Activated naive CD8-positive, alpha-beta T cell treated with anti-CD3 and anti-CD28 coated beads for 36 hours (primary cell): ENCODE measurements around the gene INCA1. TPM values are rescaled to one million over a fixed set of nuclear protein-coding genes. Genes with fewer than 3 reads are reported as not detected.
"Not testable (repeated sequence)": the region's sequence is repeated elsewhere in the genome, so short reads cannot be mapped to it uniquely, and the experiment has no call there.

Experiments
- DNase-seq: peaks from one replicate; pipeline ENCODE4 v3.0.0; 2021
- H3K27ac Mint-ChIP-seq: one replicate; pipeline ENCODE4 v1.8.0; 2022; ENCODE audit warnings: mild to moderate bottlenecking, moderate library complexity, mixed read lengths
- H3K27me3 Mint-ChIP-seq: one replicate; pipeline ENCODE4 v1.8.0; 2022; ENCODE audit warnings: mild to moderate bottlenecking, mixed read lengths
- H3K36me3 Mint-ChIP-seq: one replicate; pipeline ENCODE4 v1.8.0; 2021; ENCODE audit warnings: mild to moderate bottlenecking, mixed read lengths
- H3K4me1 Mint-ChIP-seq: one replicate; pipeline ENCODE4 v1.8.0; 2021; ENCODE audit warnings: mixed read lengths
- H3K4me3 Mint-ChIP-seq: one replicate; pipeline ENCODE4 v1.8.0; 2022; ENCODE audit warnings: mild to moderate bottlenecking, moderate library complexity, mixed read lengths
- H3K9me3 Mint-ChIP-seq: one replicate; pipeline ENCODE4 v1.8.0; 2022; ENCODE audit warnings: mixed read lengths
- total RNA-seq, 2 experiments: library from RNA; stranded (reverse); gene quantifications; one replicate each; pipeline ENCODE4 v1.2.3, GENCODE V29; 2021

Gene INCA1
- total RNA-seq: under 1 TPM; 0.29 to 0.36 TPM

- Mint-ChIP-seq H3K27me3 (no peaks in the 10 kb centered on the region), H3K27ac (peak within 1 kb of the TSS; percentile 72), H3K4me3 (peak within 1 kb of the TSS; percentile 87), H3K9me3 (no peaks in the 10 kb centered on the region), H3K36me3 (no peaks in the 10 kb centered on the region), H3K4me1 (peaks cover 10% of the 10 kb centered on the region)
- peak; percentile 92 for DNase-seq
Measured at GRCh38 chr17:4997302-4998026, at the start of gene INCA1, which contains the start of gene KIF1C. Gene INCA1 (minus strand): TSS chr17:4997522. CDS start chr17:4994437, 3,085 bp downstream. Gene KIF1C (plus strand): TSS chr17:4997950. CDS start chr17:5000247, 2,297 bp downstream.

GRCh38 chr17:5045496-5045895, 48.2 kb upstream of the INCA1 start:
- DNase-seq: no peak
- Mint-ChIP-seq H3K27ac (no peak overlapping the region), H3K4me1 (peaks cover 36% of the 10 kb centered on the region), H3K4me3 (no peak overlapping the region), H3K27me3 (no peaks in the 10 kb centered on the region), H3K36me3 (peaks cover 3% of the 10 kb centered on the region), H3K9me3 (no peaks in the 10 kb centered on the region)

GRCh38 chr17:5044630-5045029, 47.3 kb upstream of the INCA1 start:
- no peak overlapping the region for H3K4me3 Mint-ChIP-seq
- peaks cover 3% of the 10 kb centered on the region for H3K36me3 Mint-ChIP-seq
- H3K9me3 Mint-ChIP-seq: no peaks in the 10 kb centered on the region
- H3K27me3 Mint-ChIP-seq: no peaks in the 10 kb centered on the region
- H3K27ac Mint-ChIP-seq: no peak overlapping the region
- H3K4me1 Mint-ChIP-seq: peaks cover 34% of the 10 kb centered on the region
- DNase-seq: no peak

- no peak for DNase-seq
- H3K9me3 Mint-ChIP-seq: no peaks in the 10 kb centered on the region
- no peak overlapping the region for H3K4me3 Mint-ChIP-seq
- no peaks in the 10 kb centered on the region for H3K27me3 Mint-ChIP-seq
- peaks cover 3% of the 10 kb centered on the region for H3K36me3 Mint-ChIP-seq
- no peak overlapping the region for H3K27ac Mint-ChIP-seq
- H3K4me1 Mint-ChIP-seq: peaks cover 27% of the 10 kb centered on the region
Measured at GRCh38 chr17:5043524-5043923, 46.2 kb upstream of the INCA1 start.

- peaks cover 3% of the 10 kb centered on the region for H3K36me3 Mint-ChIP-seq
- H3K9me3 Mint-ChIP-seq: no peaks in the 10 kb centered on the region
- DNase-seq: no peak
- no peaks in the 10 kb centered on the region for H3K27me3 Mint-ChIP-seq
- H3K4me1 Mint-ChIP-seq: peaks cover 21% of the 10 kb centered on the region
- H3K27ac Mint-ChIP-seq: peak overlapping the region; percentile 78
- peak overlapping the region; percentile 67 for H3K4me3 Mint-ChIP-seq
Measured at GRCh38 chr17:5042157-5043022, 45.1 kb upstream of the INCA1 start.

- peak within 1 kb of the TSS; percentile 7 for H3K4me3 Mint-ChIP-seq
- no peak within 1 kb of the TSS for H3K27ac Mint-ChIP-seq
- peaks cover 1% of the 10 kb centered on the region for H3K36me3 Mint-ChIP-seq
- no peak for DNase-seq
- no peaks in the 10 kb centered on the region for H3K9me3 Mint-ChIP-seq
- peaks cover 14% of the 10 kb centered on the region for H3K27me3 Mint-ChIP-seq
- peaks cover 10% of the 10 kb centered on the region for H3K4me1 Mint-ChIP-seq
Measured at GRCh38 chr17:5035315-5035714, 38.0 kb upstream of the INCA1 start, which contains the start of gene SLC52A1. Gene SLC52A1 (minus strand): TSS chr17:5035426. CDS start chr17:5034606, 820 bp downstream.

- Mint-ChIP-seq H3K36me3 (peaks cover 1% of the 10 kb centered on the region), H3K9me3 (no peaks in the 10 kb centered on the region), H3K27ac (no peak overlapping the region), H3K27me3 (peaks cover 14% of the 10 kb centered on the region), H3K4me3 (no peak overlapping the region), H3K4me1 (peaks cover 10% of the 10 kb centered on the region)
- DNase-seq: no peak
Measured at GRCh38 chr17:5034651-5035050, 37.3 kb upstream of the INCA1 start.

- Mint-ChIP-seq H3K4me3 (no peak overlapping the region), H3K4me1 (peaks cover 10% of the 10 kb centered on the region), H3K27me3 (peaks cover 14% of the 10 kb centered on the region), H3K27ac (no peak overlapping the region), H3K9me3 (no peaks in the 10 kb centered on the region), H3K36me3 (peaks cover 1% of the 10 kb centered on the region)
- no peak for DNase-seq
Measured at GRCh38 chr17:5034063-5034462, 36.7 kb upstream of the INCA1 start.

GRCh38 chr17:5033352-5034015, 36.2 kb upstream of the INCA1 start:
- peaks cover 14% of the 10 kb centered on the region for H3K27me3 Mint-ChIP-seq
- no peaks in the 10 kb centered on the region for H3K9me3 Mint-ChIP-seq
- peaks cover 10% of the 10 kb centered on the region for H3K4me1 Mint-ChIP-seq
- no peak overlapping the region for H3K27ac Mint-ChIP-seq
- peaks cover 1% of the 10 kb centered on the region for H3K36me3 Mint-ChIP-seq
- no peak overlapping the region for H3K4me3 Mint-ChIP-seq
- no peak for DNase-seq

- DNase-seq: no peak
- peaks cover 1% of the 10 kb centered on the region for H3K36me3 Mint-ChIP-seq
- no peak overlapping the region for H3K27ac Mint-ChIP-seq
- H3K4me1 Mint-ChIP-seq: peaks cover 10% of the 10 kb centered on the region
- no peaks in the 10 kb centered on the region for H3K9me3 Mint-ChIP-seq
- H3K4me3 Mint-ChIP-seq: no peak overlapping the region
- peaks cover 14% of the 10 kb centered on the region for H3K27me3 Mint-ChIP-seq
Measured at GRCh38 chr17:5032865-5033264, 35.5 kb upstream of the INCA1 start.

GRCh38 chr17:5031365-5032082, 34.2 kb upstream of the INCA1 start:
- peaks cover 1% of the 10 kb centered on the region for H3K36me3 Mint-ChIP-seq
- H3K27ac Mint-ChIP-seq: peak overlapping the region; percentile 80
- H3K27me3 Mint-ChIP-seq: peaks cover 14% of the 10 kb centered on the region
- DNase-seq: peak; percentile 80
- H3K4me1 Mint-ChIP-seq: peaks cover 10% of the 10 kb centered on the region
- peak overlapping the region; percentile 68 for H3K4me3 Mint-ChIP-seq
- H3K9me3 Mint-ChIP-seq: no peaks in the 10 kb centered on the region

- H3K36me3 Mint-ChIP-seq, H3K4me3 Mint-ChIP-seq, H3K27ac Mint-ChIP-seq, H3K9me3 Mint-ChIP-seq, DNase-seq: not testable (repeated sequence)
- Mint-ChIP-seq H3K4me1 (peaks cover 10% of the 10 kb centered on the region), H3K27me3 (peaks cover 13% of the 10 kb centered on the region)
Measured at GRCh38 chr17:5030168-5030567, 32.8 kb upstream of the INCA1 start.

GRCh38 chr17:5027916-5028315, 30.6 kb upstream of the INCA1 start:
- no peak for DNase-seq
- Mint-ChIP-seq H3K27ac (no peak overlapping the region), H3K36me3 (peaks cover 4% of the 10 kb centered on the region), H3K27me3 (no peaks in the 10 kb centered on the region), H3K4me3 (no peak overlapping the region), H3K9me3 (no peaks in the 10 kb centered on the region), H3K4me1 (peaks cover 10% of the 10 kb centered on the region)

GRCh38 chr17:5027299-5027698, 30.0 kb upstream of the INCA1 start:
- no peak for DNase-seq
- Mint-ChIP-seq H3K4me1 (peaks cover 10% of the 10 kb centered on the region), H3K4me3 (no peak overlapping the region), H3K36me3 (peaks cover 4% of the 10 kb centered on the region), H3K9me3 (no peaks in the 10 kb centered on the region), H3K27me3 (no peaks in the 10 kb centered on the region), H3K27ac (no peak overlapping the region)
